Suprapubic skin (tissue), 4 donors: ENCODE data around the gene CBY2.

ENCODE experiments used
- CTCF ChIP-seq, 2 donors: fragments of 200-600 bp in 1 of 2; fragments of 450-650 bp in 1 of 2; sonication (generic) in 1 of 2; IDR thresholded peaks; one replicate each; pipeline ENCODE4 v1.5.1; 2016 to 2019; ENCODE audit warnings: antibody characterized with exemption in 2 of 2, mild to moderate bottlenecking in 1 of 2, moderate library complexity in 1 of 2
- EP300 ChIP-seq: sonication (generic); formaldehyde crosslinking; IDR thresholded peaks from one replicate; pipeline ENCODE4 v1.6.1; 2017; ENCODE audit warnings: antibody characterized with exemption
- POLR2A ChIP-seq, 2 donors: fragments of 450-650 bp; IDR thresholded peaks; one replicate each; pipeline ENCODE4 v1.6.1; 2017; ENCODE audit warnings: antibody characterized with exemption in 2 of 2, mild to moderate bottlenecking in 2 of 2, moderate library complexity in 2 of 2
- POLR2AphosphoS5 ChIP-seq, 3 donors: sonication (generic); formaldehyde crosslinking; IDR thresholded peaks; one replicate each; pipeline ENCODE4 v1.6.1; 2017; ENCODE audit warnings: antibody characterized with exemption in 3 of 3

- TF ChIP-seq CTCF (IDR thresholded peaks at IDR 0.05) (no peak), POLR2A (IDR thresholded peaks at IDR 0.05) (no peak), POLR2AphosphoS5 (IDR thresholded peaks at IDR 0.05) (no peak), EP300 (no peak)
These were observed 2.2 kb downstream of the CBY2 start for GRCh38 chr13:45704211-45704739.
